Fibroblast of lung (primary cell): ENCODE data around the gene TGFBR3. TPM values are rescaled to one million over a fixed set of nuclear protein-coding genes. Genes with fewer than 3 reads are reported as not detected.

Source experiments
- DNase-seq, 2 donors: peaks; one replicate each; pipeline versions ENCODE4 v3.0.0 to v3.0.0-alpha.2; 2010; ENCODE audit warnings: low read depth in 2 of 2
- H2AFZ ChIP-seq: 2 replicates; pipeline ENCODE4 v1.5.1; 2012; ENCODE audit warnings: low read length, control low read depth, inconsistent platforms
- H3K27ac ChIP-seq: 2 replicates; pipeline ENCODE4 v1.5.1; 2011; ENCODE audit warnings: low read length, control low read depth; ENCODE audit not compliant: insufficient read depth
- H3K27me3 ChIP-seq: 2 replicates; pipeline ENCODE4 v1.5.1; 2011; ENCODE audit warnings: mild to moderate bottlenecking, low read length; ENCODE audit not compliant: control insufficient read depth, insufficient read depth
- H3K36me3 ChIP-seq: 2 replicates; pipeline ENCODE4 v1.5.1; 2011; ENCODE audit warnings: low read length; ENCODE audit not compliant: control insufficient read depth, insufficient read depth
- H3K4me1 ChIP-seq: 2 replicates; pipeline ENCODE4 v1.5.1; 2011; ENCODE audit warnings: low read length; ENCODE audit not compliant: control insufficient read depth, insufficient read depth; ENCODE audit errors: extremely low read depth
- H3K4me2 ChIP-seq: 2 replicates; pipeline ENCODE4 v1.5.1; 2011; ENCODE audit warnings: low read length, control low read depth; ENCODE audit not compliant: insufficient read depth; ENCODE audit errors: extremely low read depth
- H3K4me3 ChIP-seq, 4 experiments: fragments of 200-600 bp in 1 of 4; sonication (generic) in 1 of 4; replicated peaks in 1 of 4; 2 replicates each; pipeline ENCODE4 v1.5.1; 2011 to 2016; ENCODE audit warnings: low read length in 4 of 4, low read depth in 3 of 4, mild to moderate bottlenecking in 3 of 4, control low read depth in 2 of 4, inconsistent platforms in 1 of 4, mixed read lengths in 1 of 4; ENCODE audit not compliant: insufficient read depth in 1 of 4; ENCODE audit errors: control extremely low read depth in 1 of 4
- H3K79me2 ChIP-seq: 2 replicates; pipeline ENCODE4 v1.5.1; 2012; ENCODE audit warnings: mild to moderate bottlenecking, low read length, inconsistent platforms; ENCODE audit not compliant: control insufficient read depth, insufficient read depth
- H3K9ac ChIP-seq: 2 replicates; pipeline ENCODE4 v1.5.1; 2011; ENCODE audit warnings: mild to moderate bottlenecking, low read length, control low read depth; ENCODE audit not compliant: insufficient read depth
- H3K9me3 ChIP-seq: 2 replicates; pipeline ENCODE4 v1.5.1; 2012; ENCODE audit warnings: low read depth, low read length; ENCODE audit not compliant: control insufficient read depth, insufficient read depth
- H4K20me1 ChIP-seq: 2 replicates; pipeline ENCODE4 v1.5.1; 2011; ENCODE audit warnings: low read length; ENCODE audit not compliant: control insufficient read depth, insufficient read depth; ENCODE audit errors: extremely low read depth
- CTCF ChIP-seq, 2 donors: IDR thresholded peaks in 1 of 2; conservative IDR thresholded peaks in 1 of 2; 1 replicate in 1 of 2; 2 replicates in 1 of 2; pipeline ENCODE4 v1.5.1; 2011 to 2012; ENCODE audit warnings: low read length in 2 of 2, control low read depth in 1 of 2, inconsistent platforms in 1 of 2, low read depth in 1 of 2, mild to moderate bottlenecking in 1 of 2
- EZH2 ChIP-seq: IDR thresholded peaks from 2 replicates; pipeline ENCODE4 v1.5.1; 2012; ENCODE audit warnings: low read length, control low read depth, mild to moderate bottlenecking; ENCODE audit errors: missing control alignments
- polyA plus RNA-seq, 2 donors: library from polyadenylated mRNA; depleted of rRNA in 1 of 2; stranded (reverse) in 1 of 2; unstranded in 1 of 2; fragments of >200 nt; gene quantifications; 2 replicates each; pipeline ENCODE4 v1.2.1, GENCODE V29; 2011 to 2012; ENCODE audit warnings: missing spikeins in 1 of 2
- total RNA-seq: library from RNA; depleted of rRNA; stranded (reverse); fragments of >200 nt; gene quantifications from 2 replicates; pipeline ENCODE4 v1.2.1, GENCODE V29; 2014

TGFBR3 gene
- total and polyA plus RNA-seq, 2 donors (not counting 1 experiment from before 2014, with no cell fraction given) = 68.3 to 98.1 TPM

- no peak overlapping the region for H3K4me3 ChIP-seq
- TF ChIP-seq CTCF (conservative IDR thresholded peaks at IDR 0.05 in 1 of 2, IDR thresholded peaks at IDR 0.05 in 1 of 2; ENCODE audit: low read depth in 1 of 2, low read length in 2 of 2) (no peak), EZH2 (no peak)
- no peaks in the 10 kb centered on the region for H3K36me3 ChIP-seq
- no peaks in the 10 kb centered on the region for H4K20me1 ChIP-seq
- H3K4me1 ChIP-seq = peaks cover 12% of the 10 kb centered on the region
- no peak for DNase-seq
- H3K27me3 ChIP-seq = no peaks in the 10 kb centered on the region
- no peak overlapping the region for H3K9ac ChIP-seq
- H3K4me2 ChIP-seq = peak overlapping the region; percentile 37
- H3K9me3 ChIP-seq = no peaks in the 10 kb centered on the region
- no peaks in the 10 kb centered on the region for H3K79me2 ChIP-seq
- H3K27ac ChIP-seq = no peak overlapping the region
- no peak overlapping the region for H2AFZ ChIP-seq
Measured at GRCh38 chr1:91792489-91793071, 93.4 kb downstream of the TGFBR3 start.

- no peaks in the 10 kb centered on the region for H3K27me3 ChIP-seq
- peak overlapping the region; percentile 37 for H3K4me2 ChIP-seq
- DNase-seq = no peak
- no peak overlapping the region for H3K27ac ChIP-seq
- no peaks in the 10 kb centered on the region for H3K36me3 ChIP-seq
- H4K20me1 ChIP-seq = no peaks in the 10 kb centered on the region
- no peaks in the 10 kb centered on the region for H3K9me3 ChIP-seq
- no peak overlapping the region for H2AFZ ChIP-seq
- H3K4me3 ChIP-seq = no peak overlapping the region
- peaks cover 2% of the 10 kb centered on the region for H3K79me2 ChIP-seq
- no peak for TF ChIP-seq EZH2
- TF ChIP-seq CTCF (conservative IDR thresholded peaks at IDR 0.05 in 1 of 2, IDR thresholded peaks at IDR 0.05 in 1 of 2; ENCODE audit: low read depth in 1 of 2, low read length in 2 of 2) = no peak
- peaks cover 12% of the 10 kb centered on the region for H3K4me1 ChIP-seq
- H3K9ac ChIP-seq = no peak overlapping the region
Measured at GRCh38 chr1:91791691-91792488, 94.1 kb downstream of the TGFBR3 start.

GRCh38 chr1:91791103-91791502 lies 94.8 kb downstream of the TGFBR3 start:
- Histone ChIP-seq H2AFZ (no peak overlapping the region), H3K9me3 (no peaks in the 10 kb centered on the region), H4K20me1 (no peaks in the 10 kb centered on the region), H3K4me2 (no peak overlapping the region), H3K79me2 (peaks cover 2% of the 10 kb centered on the region), H3K36me3 (no peaks in the 10 kb centered on the region), H3K27ac (no peak overlapping the region), H3K4me3 (no peak overlapping the region), H3K27me3 (no peaks in the 10 kb centered on the region), H3K4me1 (peaks cover 12% of the 10 kb centered on the region), H3K9ac (no peak overlapping the region)
- TF ChIP-seq CTCF (conservative IDR thresholded peaks at IDR 0.05 in 1 of 2, IDR thresholded peaks at IDR 0.05 in 1 of 2; ENCODE audit: low read depth in 1 of 2, low read length in 2 of 2) = no peak
- TF ChIP-seq EZH2 = no peak
- DNase-seq = no peak
